GM18873 (cell line): ENCODE results near the gene MS4A3.
"Not testable (repeated sequence)": the region's sequence is repeated elsewhere in the genome, so short reads cannot be mapped to it uniquely, and the experiment has no call there.

ENCODE experiments used
- ATAC-seq: cut with Tn5 transposase; IDR thresholded peaks from one replicate; pipeline ENCODE4 v1.9.1; 2021; ENCODE audit warnings: mild to moderate bottlenecking, moderate library complexity, moderate number of reproducible peaks; ENCODE audit not compliant: unreplicated experiment, low FRiP score

MS4A3 gene

GRCh38 chr11:60056349-60056969, at the start of gene MS4A3:
Gene MS4A3 (plus strand): TSS chr11:60056665. CDS start chr11:60061161, 4,496 bp downstream.
- no peak for ATAC-seq

- ATAC-seq = no peak
Measured at GRCh38 chr11:60016881-60017280, 39.6 kb upstream of the MS4A3 start, which contains the start of gene OOSP4B. Gene OOSP4B (plus strand): TSS chr11:60017181.

- no peak for ATAC-seq
Measured at GRCh38 chr11:60018058-60018457, 38.4 kb upstream of the MS4A3 start.

GRCh38 chr11:60020376-60020775, 36.1 kb upstream of the MS4A3 start:
- not testable (repeated sequence) for ATAC-seq

GRCh38 chr11:60029015-60029632, 27.3 kb upstream of the MS4A3 start:
- ATAC-seq = no peak

- no peak for ATAC-seq
Measured at GRCh38 chr11:60040109-60040508, 16.4 kb upstream of the MS4A3 start, which contains the start of gene OOSP2. Gene OOSP2 (plus strand): TSS chr11:60040409. CDS start chr11:60040460, 51 bp downstream.

GRCh38 chr11:60050422-60050821, 6.0 kb upstream of the MS4A3 start:
- not testable (repeated sequence) for ATAC-seq

GRCh38 chr11:60050839-60051238, 5.6 kb upstream of the MS4A3 start:
- not testable (repeated sequence) for ATAC-seq

GRCh38 chr11:60059052-60059451, 2.6 kb downstream of the MS4A3 start:
- ATAC-seq = no peak

- ATAC-seq = no peak
Measured at GRCh38 chr11:60059521-60060240, 3.2 kb downstream of the MS4A3 start.

- no peak for ATAC-seq
Measured at GRCh38 chr11:60064111-60064510, 7.6 kb downstream of the MS4A3 start.

- ATAC-seq = no peak
Measured at GRCh38 chr11:60065801-60066200, 9.3 kb downstream of the MS4A3 start.

GRCh38 chr11:60069450-60069849, 13.0 kb downstream of the MS4A3 start:
- ATAC-seq = no peak

- not testable (repeated sequence) for ATAC-seq
Measured at GRCh38 chr11:60071644-60072043, 15.2 kb downstream of the MS4A3 start.

GRCh38 chr11:60077216-60077817, 20.9 kb downstream of the MS4A3 start:
- no peak for ATAC-seq

GRCh38 chr11:60077981-60078380, 21.5 kb downstream of the MS4A3 start:
- no peak for ATAC-seq

- no peak for ATAC-seq
Measured at GRCh38 chr11:60078745-60079144, 22.3 kb downstream of the MS4A3 start.

- no peak for ATAC-seq
Measured at GRCh38 chr11:60080535-60080934, 24.1 kb downstream of the MS4A3 start.

GRCh38 chr11:60084631-60085273, 28.3 kb downstream of the MS4A3 start:
- no peak for ATAC-seq

- ATAC-seq = no peak
Measured at GRCh38 chr11:60085909-60086308, 29.4 kb downstream of the MS4A3 start.

- no peak for ATAC-seq
Measured at GRCh38 chr11:60087239-60087638, 30.8 kb downstream of the MS4A3 start.
